Frontal cortex (tissue), 4 donors: ENCODE results near the gene TAF11. TPM values are rescaled to one million over a fixed set of nuclear protein-coding genes. Genes with fewer than 3 reads are reported as not detected.

ENCODE experiments used
- DNase-seq, 2 donors: peaks; one replicate each; pipeline ENCODE4 v3.0.0; 2012; ENCODE audit warnings: low spot score in 2 of 2
- FAIRE-seq: peaks from 2 replicates; lab custom pipeline; 2012; peaks lifted over from hg19 to GRCh38; lab: Jason Lieb, UNC
- total RNA-seq: library from RNA; depleted of rRNA; stranded (reverse); fragments of >200 nt; gene quantifications from one replicate; pipeline ENCODE4 v1.2.3, GENCODE V29; 2014
- donor health status: control.
- donor health status: control.
- donor health status: control.

TAF11 gene
- total RNA-seq, 1 donor from 2014 or later = 32.2 TPM

- DNase-seq (no peak), FAIRE-seq (no peak)
Measured at GRCh38 chr6:34829137-34829536, 58.7 kb downstream of the TAF11 start.

Other genes with a start within 250 kb of the TAF11 start
- 21.2 TPM for gene ILRUN, start 191.3 kb downstream of the TAF11 start, total RNA-seq
- gene SNRPC, start 130.5 kb downstream of the TAF11 start, total RNA-seq = 24.9 TPM
- 4.5 TPM for gene BLTP3A, start 96.0 kb downstream of the TAF11 start, total RNA-seq
- 12.2 TPM for gene ANKS1A, start 1.2 kb upstream of the TAF11 start, total RNA-seq